ENCODE data around the gene LHX3.
"Not testable (repeated sequence)": the region's sequence is repeated elsewhere in the genome, so short reads cannot be mapped to it uniquely, and the experiment has no call there.

LHX3 gene

DNA sequence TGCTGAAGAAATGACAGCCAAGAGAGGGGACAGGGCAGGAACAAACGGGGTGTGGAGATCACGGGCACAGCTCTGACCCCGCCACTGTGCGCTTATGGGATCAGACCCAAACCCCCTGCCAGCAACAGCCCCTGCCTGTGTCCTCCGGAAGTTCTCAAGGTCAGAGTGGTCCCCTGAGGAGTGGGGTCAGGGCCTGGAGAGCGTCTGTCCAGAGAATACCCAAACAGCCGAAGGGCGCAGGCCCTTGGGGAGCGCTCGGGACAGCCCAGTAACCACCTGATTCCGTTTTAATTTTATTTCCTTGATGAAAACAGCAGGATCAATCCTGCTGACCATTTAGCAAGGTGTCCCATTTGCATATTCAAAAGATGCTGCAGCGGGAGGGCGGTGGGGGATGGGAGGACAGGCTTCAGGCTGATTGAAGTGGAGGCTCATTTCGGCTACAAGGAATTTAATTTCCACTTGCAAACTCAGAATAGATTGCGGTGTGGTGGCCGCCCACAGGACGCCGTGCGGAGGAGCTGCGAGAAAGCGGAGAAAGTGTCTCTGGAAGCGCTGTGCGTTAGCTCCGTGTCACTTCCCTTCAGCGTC lies 53.6 kb downstream of the LHX3 start:
- no peak for DNase-seq

DNA sequence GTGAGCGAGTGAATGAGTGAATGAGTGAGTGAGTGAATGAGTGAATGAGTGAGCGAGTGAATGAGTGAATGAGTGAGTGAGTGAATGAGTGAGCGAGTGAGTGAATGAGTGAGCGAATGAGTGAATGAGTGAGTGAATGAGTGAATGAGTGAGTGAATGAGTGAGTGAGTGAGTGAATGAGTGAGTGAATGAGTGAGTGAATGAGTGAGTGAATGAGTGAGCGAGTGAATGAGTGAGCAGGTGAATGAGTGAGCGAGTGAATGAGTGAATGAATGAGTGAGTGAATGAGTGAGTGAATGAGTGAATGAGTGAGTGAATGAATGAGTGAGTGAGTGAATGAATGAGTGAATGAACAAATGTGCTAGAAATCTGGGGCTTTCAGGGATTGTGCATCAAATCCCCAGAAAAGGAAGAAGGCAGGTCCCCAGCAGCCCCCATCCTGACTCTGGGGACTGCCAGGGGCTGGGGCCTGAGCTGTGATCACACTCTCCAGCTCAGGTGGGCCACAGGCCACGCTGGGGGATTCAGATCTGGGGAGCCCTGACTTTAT lies 54.2 kb downstream of the LHX3 start:
- DNase-seq = not testable (repeated sequence)

DNA sequence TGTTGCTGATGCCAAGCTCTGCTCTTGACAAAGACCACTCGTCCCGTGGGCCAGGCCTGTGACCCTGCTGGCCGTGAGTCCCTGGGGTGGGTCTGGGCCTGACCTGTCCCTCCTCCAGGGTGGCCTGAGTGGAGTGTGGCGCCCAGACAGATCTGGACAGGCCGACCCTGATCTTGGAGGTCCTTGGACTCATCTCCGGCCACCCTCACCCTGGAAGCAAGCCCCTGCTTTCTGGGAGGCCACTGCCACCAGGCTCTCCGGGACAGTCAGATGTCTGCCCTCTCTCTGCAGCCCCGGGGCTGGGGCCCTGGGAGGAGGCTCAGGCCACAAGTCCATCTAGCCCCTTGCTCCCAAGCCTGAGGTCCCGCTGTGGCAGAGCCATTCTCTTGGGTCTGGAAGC lies 55.1 kb downstream of the LHX3 start:
- DNase-seq = no peak

DNA sequence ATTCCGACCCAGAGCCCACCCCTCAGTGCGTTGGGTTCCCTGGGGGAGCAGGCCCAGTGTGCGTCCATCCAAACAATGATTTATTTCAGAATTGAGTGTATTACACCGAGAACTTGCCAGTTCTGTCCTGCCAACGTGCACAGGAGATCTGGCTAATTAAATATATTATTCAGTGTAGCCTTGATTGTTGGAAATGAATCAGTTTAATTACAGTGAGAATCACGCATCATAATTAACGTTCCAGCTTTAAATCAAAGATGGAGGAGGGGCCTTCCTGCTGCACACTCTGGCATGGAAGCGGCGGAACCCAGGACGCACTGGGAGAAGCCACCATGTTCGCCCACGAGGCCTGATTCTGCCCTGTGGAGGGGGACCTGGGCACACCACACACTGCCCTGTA lies 55.6 kb downstream of the LHX3 start:
- DNase-seq = no peak

DNA sequence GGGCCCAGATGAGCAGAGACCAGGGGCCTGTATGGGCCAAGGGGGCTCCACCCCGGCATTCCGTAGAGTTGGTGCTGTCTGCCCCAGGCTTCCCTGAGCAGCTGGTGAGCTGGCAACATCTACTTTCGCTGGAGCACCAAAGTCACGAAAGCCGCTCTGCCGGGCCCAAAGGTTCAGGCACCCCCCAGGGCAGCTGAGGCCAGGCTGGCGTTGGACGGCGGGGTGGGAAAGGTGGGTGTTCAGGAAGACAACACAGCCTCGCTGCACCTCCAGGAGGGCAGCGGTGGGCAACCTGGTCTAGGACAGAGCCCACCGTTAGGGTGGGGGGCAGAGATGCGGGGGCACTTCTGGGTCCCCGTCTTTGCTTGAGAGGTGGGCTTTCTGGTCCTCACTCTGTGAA lies 56.2 kb downstream of the LHX3 start:
- no peak for DNase-seq

DNA sequence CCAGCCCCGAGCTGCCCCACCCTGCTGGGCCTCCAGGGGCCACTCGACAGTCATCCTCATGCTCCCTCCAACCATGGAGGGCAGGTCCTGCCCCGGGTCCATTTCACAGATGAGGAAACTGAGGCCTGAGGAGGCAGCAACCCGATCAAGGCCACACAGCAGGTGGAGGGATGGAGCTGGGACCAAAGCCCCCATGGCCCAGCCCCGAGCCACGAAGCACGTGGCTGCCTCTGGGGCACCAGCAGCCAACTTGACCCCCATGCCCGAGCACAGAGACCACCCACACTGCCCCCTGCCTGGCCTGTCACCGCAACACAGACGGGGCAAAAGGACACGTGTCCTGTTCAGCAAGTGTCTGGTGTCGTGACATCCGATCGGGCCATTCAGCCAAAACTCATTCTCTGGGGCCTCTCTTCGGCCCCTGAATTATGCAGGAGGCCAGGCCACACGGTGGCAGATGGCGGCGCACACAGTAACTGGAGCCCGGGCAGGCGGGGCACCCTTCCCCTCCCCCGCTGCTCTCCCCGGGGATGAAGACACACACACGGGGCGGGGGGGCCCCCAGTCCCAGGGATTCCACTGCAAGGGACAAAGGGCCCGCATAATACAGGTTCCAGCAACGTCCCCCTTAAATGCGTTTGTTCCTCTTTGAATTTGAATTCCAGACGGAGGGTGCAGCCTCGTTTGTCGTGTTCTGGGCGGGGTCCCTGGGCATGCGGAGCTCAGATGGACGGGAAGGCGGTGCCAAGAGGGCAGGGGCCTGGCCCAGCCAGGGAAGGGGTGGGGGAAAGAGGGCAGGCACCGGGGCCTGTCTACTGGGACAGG lies 56.8 kb downstream of the LHX3 start:
- no peak for DNase-seq

DNA sequence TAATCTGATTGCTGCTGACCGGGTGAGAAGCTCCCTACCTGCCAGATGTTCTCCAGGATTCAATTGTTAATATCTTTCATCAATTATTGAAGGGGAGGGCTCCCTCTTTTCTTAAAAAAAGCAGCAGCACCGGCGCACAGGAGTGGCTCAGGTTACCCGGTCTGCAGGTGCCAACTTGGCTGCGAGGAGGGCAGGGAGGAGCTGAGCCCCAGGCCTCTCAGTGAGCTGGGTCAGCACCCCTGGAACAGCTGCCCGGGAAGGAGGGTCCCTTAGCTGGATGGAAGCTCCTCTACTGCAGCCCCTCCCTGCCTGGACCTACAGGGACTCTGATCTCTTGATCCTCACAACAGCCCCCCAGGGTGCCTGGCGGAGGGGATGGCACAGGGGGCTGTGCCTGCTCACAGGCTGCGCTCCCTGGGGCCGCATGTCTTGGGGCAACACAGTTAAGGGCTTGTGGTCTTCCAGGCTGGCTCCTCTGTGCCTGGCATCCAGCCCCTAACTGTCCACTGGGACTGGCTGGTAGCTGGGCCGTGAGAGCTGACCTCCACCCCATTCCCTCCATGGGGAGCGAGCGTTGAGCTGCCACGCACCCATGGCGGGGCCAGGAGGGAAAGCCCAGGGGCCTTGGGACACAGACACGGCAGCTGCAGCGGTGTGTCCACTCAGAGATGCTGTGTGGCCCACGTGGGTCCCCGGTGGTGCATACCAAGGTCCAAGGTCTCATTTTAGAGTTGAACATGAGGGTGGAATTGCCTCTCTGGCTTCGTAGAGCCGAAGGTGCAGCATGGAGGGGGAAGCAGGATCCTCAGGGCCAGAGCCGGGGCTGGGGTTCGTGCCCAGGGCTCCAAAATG lies 57.7 kb downstream of the LHX3 start:
- no peak for DNase-seq
